Spinal cord (tissue), 10 donors: ENCODE data around the gene SF3B1. TPM values are rescaled to one million over a fixed set of nuclear protein-coding genes. Genes with fewer than 3 reads are reported as not detected.
"Not testable (repeated sequence)": the region's sequence is repeated elsewhere in the genome, so short reads cannot be mapped to it uniquely, and the experiment has no call there.

Experiments used
- DNase-seq, 6 donors: peaks; one replicate each; pipeline versions ENCODE4 v3.0.0 to v3.0.0-alpha.2; 2013 to 2015; ENCODE audit warnings: low spot score in 6 of 6, low read depth in 4 of 6
- H3K27ac ChIP-seq: one replicate; pipeline ENCODE4 v1.5.1; 2013; ENCODE audit warnings: low read depth, low read length, control low read depth
- H3K27me3 ChIP-seq: one replicate; pipeline ENCODE4 v1.6.1; 2013; ENCODE audit warnings: low read length; ENCODE audit not compliant: control insufficient read depth, insufficient read depth
- H3K36me3 ChIP-seq: one replicate; pipeline ENCODE4 v1.6.1; 2013; ENCODE audit warnings: low read length; ENCODE audit not compliant: control insufficient read depth, insufficient read depth
- H3K4me1 ChIP-seq: one replicate; pipeline ENCODE4 v1.6.1; 2013; ENCODE audit warnings: low read length; ENCODE audit not compliant: control insufficient read depth, insufficient read depth
- H3K4me3 ChIP-seq: one replicate; pipeline ENCODE4 v1.5.1; 2013; ENCODE audit warnings: low read depth, low read length, control low read depth
- H3K9me3 ChIP-seq: one replicate; pipeline ENCODE4 v1.6.1; 2013; ENCODE audit warnings: low read length; ENCODE audit not compliant: control insufficient read depth, insufficient read depth
- WGBS: methylation state at CpG from one replicate; pipeline ENCODE4 v1.1.5; 2013; ENCODE audit warnings: missing lambda C conversion rate; ENCODE audit not compliant: insufficient coverage; 5-methylcytosine and 5-hydroxymethylcytosine counted together
- polyA plus RNA-seq, 2 donors: library from polyadenylated mRNA; unstranded; fragments of 120-200 nt; gene quantifications; one replicate each; pipeline ENCODE4 v1.2.1, GENCODE V29; 2013; ENCODE audit not compliant: insufficient read length in 2 of 2
- total RNA-seq, 2 donors: library from RNA; depleted of rRNA in 1 of 2; stranded (reverse); fragments of 120-200 nt in 1 of 2; fragments of >200 nt in 1 of 2; gene quantifications; one replicate each; pipeline versions ENCODE4 v1.2.3 to v1.2.4, GENCODE V29; 2013 to 2014
- donor health status: healthy.

SF3B1 gene
- total and polyA plus RNA-seq, 4 donors, result 322 to 381 (median 338) TPM

DNA sequence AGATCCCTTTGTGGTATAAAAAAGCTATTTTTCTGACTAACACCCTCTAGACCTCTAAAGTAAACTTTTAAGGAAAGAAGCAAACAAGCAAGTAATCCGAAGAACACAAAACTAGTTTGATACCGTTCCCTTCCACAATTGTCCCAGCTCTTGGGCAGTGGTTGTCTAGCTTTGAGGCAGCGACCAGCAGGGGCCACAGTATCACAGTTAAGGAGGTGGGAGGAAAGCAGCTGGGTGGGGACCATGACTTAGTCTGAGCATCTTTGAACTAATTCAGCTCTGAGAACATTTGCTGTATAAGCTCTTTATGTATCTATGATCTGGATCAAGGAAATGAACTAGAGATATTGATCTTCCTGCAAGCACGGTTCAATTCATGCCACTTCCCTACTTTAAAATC, 51.0 kb downstream of the SF3B1 start:
- H3K4me3 ChIP-seq, result no peak overlapping the region
- H3K4me1 ChIP-seq, result peaks cover 3% of the 10 kb centered on the region
- no peak overlapping the region for H3K27ac ChIP-seq
- H3K9me3 ChIP-seq, result no peaks in the 10 kb centered on the region
- no peaks in the 10 kb centered on the region for H3K36me3 ChIP-seq
- DNase-seq, result no peak
- no CpG with 5 or more reads among the region's 4 CpGs for WGBS
- no peaks in the 10 kb centered on the region for H3K27me3 ChIP-seq

DNA sequence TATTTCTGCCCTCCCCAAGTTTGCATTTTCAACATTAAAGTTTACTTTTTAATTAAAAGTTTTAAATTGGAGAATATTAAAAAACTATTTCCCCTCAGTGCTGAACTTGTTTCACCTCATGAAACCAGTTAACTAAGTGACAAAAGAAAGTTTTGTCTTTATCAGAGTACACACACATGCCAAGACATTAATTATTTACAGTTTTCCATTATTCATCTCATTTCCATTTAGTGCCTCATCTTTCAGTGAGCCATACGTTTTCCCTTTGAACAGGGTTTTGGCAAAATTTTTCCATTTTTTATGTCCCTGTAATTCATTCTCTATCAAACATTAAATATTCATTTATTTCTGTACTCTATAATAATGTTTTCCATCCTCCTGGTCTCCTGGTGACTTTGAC, 53.2 kb downstream of the SF3B1 start:
- Histone ChIP-seq H3K9me3 (no peaks in the 10 kb centered on the region), H3K27ac (no peak overlapping the region), H3K27me3 (no peaks in the 10 kb centered on the region), H3K36me3 (no peaks in the 10 kb centered on the region), H3K4me3 (no peak overlapping the region), H3K4me1 (peaks cover 6% of the 10 kb centered on the region)
- WGBS, result 57% methylated on average over 1 of the region's 1 CpG
- no peak for DNase-seq

DNA sequence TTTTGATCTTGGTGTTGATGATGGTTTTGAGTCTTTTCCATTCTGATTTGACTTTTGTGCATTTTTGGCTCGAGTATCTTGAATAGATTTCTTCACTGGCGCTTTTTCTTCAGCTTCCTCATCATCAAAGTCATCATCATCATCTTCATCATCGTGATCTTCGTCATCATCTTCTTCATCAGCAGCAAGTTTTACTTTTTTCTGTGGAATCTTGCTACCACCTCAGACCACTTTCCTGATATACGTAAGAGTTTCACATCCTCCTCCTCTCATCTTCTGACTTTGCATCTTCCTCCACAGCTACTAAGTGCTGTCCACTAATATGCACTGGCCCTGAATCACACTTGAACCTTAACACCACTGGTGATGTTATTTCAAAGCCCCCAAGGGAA, 54.9 kb downstream of the SF3B1 start:
- H3K9me3 ChIP-seq, H3K27ac ChIP-seq, H3K27me3 ChIP-seq, DNase-seq, H3K4me1 ChIP-seq, H3K4me3 ChIP-seq, H3K36me3 ChIP-seq: not testable (repeated sequence)
- WGBS, result 92% methylated on average over 4 of the region's 5 CpGs

DNA sequence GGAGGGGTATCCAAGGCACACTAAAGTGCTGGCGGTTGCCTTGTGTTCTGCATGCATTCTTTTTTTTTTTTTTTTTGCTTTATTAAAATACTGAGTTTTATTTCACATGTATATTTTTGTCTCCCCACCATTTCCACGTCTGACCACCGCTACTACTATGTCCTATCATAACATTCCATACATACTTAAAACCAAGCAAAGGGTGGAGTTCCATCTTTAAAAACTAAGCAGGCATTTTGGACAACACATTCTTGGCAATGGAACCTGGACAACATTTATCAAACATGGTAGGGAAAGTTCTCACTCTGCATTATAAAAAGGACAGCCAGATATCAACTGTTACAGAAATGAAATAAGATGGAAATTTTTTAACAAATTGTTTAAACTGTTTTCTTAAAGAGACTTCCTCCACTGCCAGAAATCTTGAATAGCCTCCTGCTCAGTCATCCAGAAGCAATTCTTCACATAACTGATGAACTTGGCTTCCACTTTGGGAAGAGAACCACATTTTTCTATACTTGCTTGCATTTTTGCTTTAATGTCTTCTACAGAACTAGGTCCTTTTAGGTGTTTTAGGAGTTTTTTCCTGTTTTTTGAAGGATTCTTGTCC, 55.4 kb downstream of the SF3B1 start:
- peak in 1 of 6 donors; percentile 14 for DNase-seq
- H3K27me3 ChIP-seq, H3K9me3 ChIP-seq, H3K4me3 ChIP-seq, H3K36me3 ChIP-seq, H3K4me1 ChIP-seq, H3K27ac ChIP-seq: not testable (repeated sequence)
- WGBS, result no CpG with 5 or more reads among the region's 3 CpGs

DNA sequence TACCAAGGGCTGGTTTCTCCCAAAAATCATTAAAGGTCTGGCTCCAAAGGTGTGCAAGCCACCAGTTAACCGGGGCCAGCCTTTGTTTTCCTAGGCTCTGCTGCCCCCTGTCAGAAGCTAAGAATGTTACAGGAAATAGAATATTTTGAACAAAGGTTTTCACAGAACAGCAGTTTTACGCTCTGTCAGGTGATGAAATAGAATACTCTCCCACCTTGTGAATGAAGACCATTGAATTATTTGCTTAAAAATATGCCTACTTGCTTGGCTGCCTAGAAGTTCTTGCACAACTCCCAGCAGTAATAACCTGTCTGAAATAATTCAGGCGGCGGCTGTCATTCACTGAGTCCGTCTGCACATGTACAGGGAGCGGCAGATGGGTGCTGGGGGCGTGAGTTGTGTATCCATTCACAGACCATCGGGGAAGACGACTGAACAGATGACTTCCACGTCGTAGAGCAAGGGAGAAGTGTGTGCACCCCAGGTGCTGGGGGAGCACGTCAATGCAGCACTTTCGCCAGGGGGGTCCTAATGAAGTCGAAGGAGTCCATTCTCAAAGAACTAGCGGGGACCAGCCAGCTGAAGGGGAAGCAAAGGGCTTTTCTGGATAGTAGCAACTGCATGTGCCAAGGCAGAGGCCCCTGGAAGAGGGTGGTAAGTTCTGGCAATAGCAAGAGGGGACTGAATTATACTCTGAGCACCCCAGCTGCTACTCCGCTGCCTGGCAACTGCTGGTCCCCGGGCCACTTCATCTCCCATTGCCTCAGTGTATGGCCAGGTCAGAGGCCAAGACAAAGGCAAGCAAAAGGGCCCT, 56.1 kb downstream of the SF3B1 start:
- Histone ChIP-seq H3K36me3 (no peaks in the 10 kb centered on the region), H3K4me1 (peaks cover 6% of the 10 kb centered on the region), H3K9me3 (no peaks in the 10 kb centered on the region), H3K27ac (no peak overlapping the region), H3K4me3 (peak overlapping the region; percentile 38), H3K27me3 (no peaks in the 10 kb centered on the region)
- WGBS, result 40% methylated on average over 16 of the region's 17 CpGs
- peak; percentile 46 to 95 (median 64) for DNase-seq

DNA sequence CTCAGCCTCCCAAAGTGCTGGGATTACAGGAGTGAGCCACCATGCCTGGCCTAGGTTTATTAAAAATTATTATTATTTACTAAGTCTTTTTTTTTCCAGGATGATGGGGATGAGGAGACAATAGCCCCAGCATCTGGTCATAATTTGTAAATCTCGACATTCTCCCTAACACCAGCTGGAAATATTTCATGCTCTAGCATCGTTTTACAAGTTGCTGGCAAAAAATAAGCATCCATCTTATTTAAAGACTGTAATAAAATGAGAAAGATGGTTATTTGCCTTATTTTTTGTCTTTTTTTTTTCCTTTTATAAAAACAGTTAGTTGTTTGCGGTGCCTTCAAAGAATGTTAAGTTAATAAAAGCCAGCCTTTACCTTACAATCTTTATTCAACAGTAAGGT, 56.7 kb downstream of the SF3B1 start:
- Histone ChIP-seq H3K4me1 (peaks cover 6% of the 10 kb centered on the region), H3K9me3 (no peaks in the 10 kb centered on the region), H3K27me3 (no peaks in the 10 kb centered on the region), H3K36me3 (no peaks in the 10 kb centered on the region), H3K27ac (no peak overlapping the region), H3K4me3 (no peak overlapping the region)
- no peak for DNase-seq
- WGBS, result no CpG with 5 or more reads among the region's 3 CpGs

DNA sequence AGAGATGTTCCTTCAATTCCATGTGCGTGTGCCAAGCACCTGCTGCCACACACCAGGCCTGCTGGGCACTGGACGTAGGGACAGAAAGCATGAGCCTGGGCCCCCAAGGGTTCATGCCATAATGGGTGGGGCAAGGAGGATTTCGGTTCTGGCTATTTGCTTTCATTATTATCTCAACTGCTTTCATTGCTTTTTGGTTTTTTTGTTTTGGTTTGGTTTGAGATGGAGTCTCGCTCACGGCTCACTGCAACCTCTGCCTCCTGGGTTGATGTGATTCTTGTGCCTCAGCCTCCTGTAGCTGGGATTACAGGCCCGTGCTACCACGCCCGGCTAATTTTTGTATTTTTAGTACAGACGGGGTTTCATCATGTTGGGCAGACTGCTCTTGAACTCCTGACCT, 57.2 kb downstream of the SF3B1 start:
- Histone ChIP-seq H3K36me3 (no peaks in the 10 kb centered on the region), H3K4me3 (no peak overlapping the region), H3K4me1 (peaks cover 6% of the 10 kb centered on the region), H3K9me3 (no peaks in the 10 kb centered on the region), H3K27me3 (no peaks in the 10 kb centered on the region), H3K27ac (no peak overlapping the region)
- 88% methylated on average over 5 of the region's 9 CpGs for WGBS
- no peak for DNase-seq

DNA sequence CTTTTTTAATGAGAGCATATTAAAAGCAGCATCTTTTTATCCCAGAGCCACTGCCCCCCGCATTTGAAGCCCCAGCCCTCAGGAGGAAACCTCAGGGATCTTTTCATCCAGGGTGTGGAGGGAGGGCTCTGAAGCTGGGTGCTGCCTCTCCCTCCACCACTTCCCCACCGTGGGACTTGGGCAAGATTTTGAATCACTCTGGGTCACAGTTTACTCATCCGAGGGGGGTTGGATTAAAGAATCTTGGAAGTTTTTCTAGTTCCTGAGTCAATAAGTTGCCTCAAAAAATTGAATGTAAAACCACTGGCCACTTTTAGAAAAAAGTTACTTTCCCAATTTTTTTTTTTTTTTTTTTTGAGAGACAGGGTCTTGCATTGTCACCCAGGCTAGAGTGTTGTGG, 62.2 kb downstream of the SF3B1 start:
- Histone ChIP-seq H3K27ac (no peak overlapping the region), H3K36me3 (no peaks in the 10 kb centered on the region), H3K9me3 (no peaks in the 10 kb centered on the region), H3K4me3 (no peak overlapping the region), H3K27me3 (no peaks in the 10 kb centered on the region), H3K4me1 (no peaks in the 10 kb centered on the region)
- WGBS, result no CpG with 5 or more reads among the region's 3 CpGs
- no peak for DNase-seq

DNA sequence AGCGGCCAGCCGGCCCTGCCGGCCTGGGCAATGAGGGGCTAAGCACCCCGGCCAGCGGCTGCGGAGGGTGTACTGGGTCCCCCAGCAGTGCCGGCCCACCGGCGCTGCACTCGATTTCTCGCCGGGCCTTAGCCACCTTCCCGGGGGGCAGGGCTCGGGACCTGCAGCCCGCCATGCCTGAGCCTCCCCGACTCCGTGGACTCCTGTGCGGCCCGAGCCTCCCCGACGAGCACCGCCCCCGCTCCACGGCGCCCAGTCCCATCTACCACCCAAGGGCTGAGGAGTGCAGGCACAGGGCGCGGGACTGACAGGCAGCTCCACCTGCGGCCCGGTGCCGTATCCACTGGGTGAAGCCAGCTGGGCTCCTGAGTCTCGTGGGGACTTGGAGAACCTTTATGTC, 64.2 kb downstream of the SF3B1 start:
- H3K4me1 ChIP-seq, H3K9me3 ChIP-seq, H3K27me3 ChIP-seq, DNase-seq, H3K27ac ChIP-seq, H3K36me3 ChIP-seq, H3K4me3 ChIP-seq: not testable (repeated sequence)
- WGBS, result 97% methylated on average over 30 of the region's 31 CpGs

DNA sequence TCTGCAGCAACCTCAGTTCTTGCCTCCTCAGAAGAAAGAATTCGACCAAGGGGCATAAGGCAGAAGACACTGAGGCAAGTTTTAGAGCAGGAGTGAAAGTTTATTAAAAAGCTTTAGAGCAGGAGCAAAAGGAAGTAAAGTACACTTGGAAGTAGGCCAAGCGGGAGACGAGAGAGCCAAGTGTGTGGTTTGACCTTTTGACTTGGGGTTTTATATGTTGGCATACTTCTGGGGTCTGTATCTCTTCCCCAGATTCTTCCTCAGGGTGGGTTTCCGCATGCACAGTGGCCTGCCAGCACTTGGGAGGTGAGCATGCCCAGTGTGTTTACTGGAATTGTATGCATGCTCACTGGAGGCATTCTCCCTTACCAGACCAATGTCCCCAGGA, 64.9 kb downstream of the SF3B1 start:
- no peak overlapping the region for H3K27ac ChIP-seq
- H3K27me3 ChIP-seq, result no peaks in the 10 kb centered on the region
- H3K9me3 ChIP-seq, result no peaks in the 10 kb centered on the region
- H3K36me3 ChIP-seq, result no peaks in the 10 kb centered on the region
- no peaks in the 10 kb centered on the region for H3K4me1 ChIP-seq
- 76% methylated on average over 3 of the region's 4 CpGs for WGBS
- DNase-seq, result no peak
- H3K4me3 ChIP-seq, result no peak overlapping the region
